CD4-positive, alpha-beta memory T cell (primary cell): Measurements from ENCODE around the gene BRAF. TPM values are rescaled to one million over a fixed set of nuclear protein-coding genes. Genes with fewer than 3 reads are reported as not detected.

Experiments
- polyA plus RNA-seq, 2 donors: library from polyadenylated mRNA; unstranded; fragments of 300-500 nt; fragmentation: Illumina TruSeq; gene quantifications; one replicate each; pipeline ENCODE4 v1.2.3, GENCODE V29; 2021
- total RNA-seq, 2 experiments: library from RNA; stranded (reverse); gene quantifications; one replicate each; pipeline ENCODE4 v1.2.3, GENCODE V29; 2021

Gene BRAF
- total and polyA plus RNA-seq, 4 experiments from 2014 or later: 10.0 to 52.5 (median 28.8) TPM

Other genes with a start within 250 kb of the BRAF start
- gene NDUFB2, start 228.2 kb downstream of the BRAF start, total RNA-seq: 10 to 100 TPM; 94.4 to 98.6 TPM
- gene NDUFB2, start 228.2 kb downstream of the BRAF start, polyA plus RNA-seq: 100 to 1,000 TPM; 410 to 639 TPM
- gene MRPS33, start 90.0 kb upstream of the BRAF start, total RNA-seq: 10 to 100 TPM; 46.7 to 48.0 TPM
- 10 to 100 TPM; 80.0 to 88.0 TPM for gene MRPS33, start 90.0 kb upstream of the BRAF start, polyA plus RNA-seq
- gene TMEM178B, start 149.1 kb upstream of the BRAF start, total RNA-seq: under 1 TPM; 0.76 to 0.89 TPM
- under 1 TPM; 0.20 to 0.23 TPM for gene TMEM178B, start 149.1 kb upstream of the BRAF start, polyA plus RNA-seq